Uterus (tissue), 4 donors: ENCODE measurements around the gene CCDC170. TPM values are rescaled to one million over a fixed set of nuclear protein-coding genes. Genes with fewer than 3 reads are reported as not detected.

ENCODE experiments used
- DNase-seq, 2 donors: peaks; one replicate each; pipeline ENCODE4 v3.0.0-alpha.2; 2019 to 2020
- H3K27ac ChIP-seq, 2 donors: fragments of 200-600 bp; sonication (generic); 1 replicate in 1 of 2; 2 replicates in 1 of 2; pipeline ENCODE4 v1.5.1; 2016 to 2018
- H3K27me3 ChIP-seq, 2 donors: fragments of 200-600 bp; sonication (generic); one replicate each; pipeline ENCODE4 v1.5.1; 2018 to 2019; ENCODE audit warnings: control low read depth in 1 of 2
- H3K36me3 ChIP-seq, 2 donors: fragments of 200-600 bp; sonication (generic); one replicate each; pipeline ENCODE4 v1.5.1; 2019; ENCODE audit warnings: control low read depth in 1 of 2
- H3K4me1 ChIP-seq, 2 donors: fragments of 200-600 bp; sonication (generic); one replicate each; pipeline ENCODE4 v1.5.1; 2018 to 2019; ENCODE audit warnings: control low read depth in 1 of 2
- H3K4me3 ChIP-seq, 2 donors: fragments of 200-600 bp; sonication (generic); 1 replicate in 1 of 2; 2 replicates in 1 of 2; pipeline ENCODE4 v1.5.1; 2018 to 2019; ENCODE audit warnings: mild to moderate bottlenecking in 1 of 2
- H3K9me3 ChIP-seq, 2 donors: fragments of 200-600 bp; sonication (generic); one replicate each; pipeline ENCODE4 v1.5.1; 2019; ENCODE audit warnings: control low read depth in 1 of 2
- POLR2A ChIP-seq, 2 donors: fragments of 450-650 bp; IDR thresholded peaks; one replicate each; pipeline ENCODE4 v1.6.1; 2016; ENCODE audit warnings: antibody characterized with exemption in 2 of 2, mild to moderate bottlenecking in 1 of 2, moderate library complexity in 1 of 2
- intact Hi-C: fragments of 100-400 bp; cut with DNase I; formaldehyde crosslinking; loops from one replicate; pipeline ENCODE4 v1.15.1; 2023; ENCODE audit warnings: low total_unique reads
- total RNA-seq, 4 donors: library from RNA; depleted of rRNA in 3 of 4; stranded (reverse); fragments of >200 nt in 3 of 4; gene quantifications; one replicate each; pipeline versions ENCODE4 v1.1.0 to v1.2.4, GENCODE V29; 2014 to 2023
- TF ChIP-seq, protein P1 (sequence below), 4 experiments: fragments of 200-600 bp in 2 of 4; fragments of 450-650 bp in 2 of 4; sonication (generic) in 2 of 4; IDR thresholded peaks; one replicate each; pipeline ENCODE4 v1.5.1; 2016 to 2019; ENCODE audit warnings: antibody characterized with exemption in 4 of 4, mild to moderate bottlenecking in 2 of 4, moderate library complexity in 1 of 4
- donor health status: DM: yes; HTN: yes; CAD: no.

Gene CCDC170
- total RNA-seq, 4 donors from 2014 or later: 0.29 to 14.2 (median 4.1) TPM

DNA sequence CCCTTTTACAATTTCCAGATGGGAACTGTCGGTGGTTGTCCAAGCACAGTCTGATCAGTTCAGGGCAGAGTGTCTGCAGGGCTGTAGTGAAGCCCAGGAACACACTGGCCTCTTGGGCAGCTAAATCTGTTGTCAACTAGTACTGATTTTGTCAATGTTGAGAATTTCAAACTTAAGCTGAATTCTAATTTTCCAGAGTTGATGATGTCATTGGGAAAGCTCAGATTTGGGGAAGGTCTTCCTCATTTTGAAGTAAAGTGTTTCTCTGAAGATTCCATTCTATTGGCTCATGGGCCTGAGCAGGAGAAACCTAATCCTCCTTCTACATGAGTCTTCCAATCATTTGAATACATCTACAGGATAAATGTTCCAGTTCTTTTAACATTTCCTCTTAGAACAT, 72.1 kb downstream of the CCDC170 start:
- no peaks in the 10 kb centered on the region for H3K4me1 ChIP-seq
- peaks cover 0 to 13% of the 10 kb centered on the region in 2 donors for H3K9me3 ChIP-seq
- TF ChIP-seq POLR2A (IDR thresholded peaks at IDR 0.05): no peak
- TF ChIP-seq, protein P1, sequence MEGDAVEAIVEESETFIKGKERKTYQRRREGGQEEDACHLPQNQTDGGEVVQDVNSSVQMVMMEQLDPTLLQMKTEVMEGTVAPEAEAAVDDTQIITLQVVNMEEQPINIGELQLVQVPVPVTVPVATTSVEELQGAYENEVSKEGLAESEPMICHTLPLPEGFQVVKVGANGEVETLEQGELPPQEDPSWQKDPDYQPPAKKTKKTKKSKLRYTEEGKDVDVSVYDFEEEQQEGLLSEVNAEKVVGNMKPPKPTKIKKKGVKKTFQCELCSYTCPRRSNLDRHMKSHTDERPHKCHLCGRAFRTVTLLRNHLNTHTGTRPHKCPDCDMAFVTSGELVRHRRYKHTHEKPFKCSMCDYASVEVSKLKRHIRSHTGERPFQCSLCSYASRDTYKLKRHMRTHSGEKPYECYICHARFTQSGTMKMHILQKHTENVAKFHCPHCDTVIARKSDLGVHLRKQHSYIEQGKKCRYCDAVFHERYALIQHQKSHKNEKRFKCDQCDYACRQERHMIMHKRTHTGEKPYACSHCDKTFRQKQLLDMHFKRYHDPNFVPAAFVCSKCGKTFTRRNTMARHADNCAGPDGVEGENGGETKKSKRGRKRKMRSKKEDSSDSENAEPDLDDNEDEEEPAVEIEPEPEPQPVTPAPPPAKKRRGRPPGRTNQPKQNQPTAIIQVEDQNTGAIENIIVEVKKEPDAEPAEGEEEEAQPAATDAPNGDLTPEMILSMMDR (IDR thresholded peaks at IDR 0.05): no peak
- intact Hi-C loops: loop anchor here (5.0 kb wide), 1 partner anchor 359 kb away; no protein-coding TSS in a partner anchor
- DNase-seq: no peak
- no peaks in the 10 kb centered on the region for H3K36me3 ChIP-seq
- no peaks in the 10 kb centered on the region for H3K27me3 ChIP-seq
- no peak overlapping the region for H3K27ac ChIP-seq
- H3K4me3 ChIP-seq: no peak overlapping the region

DNA sequence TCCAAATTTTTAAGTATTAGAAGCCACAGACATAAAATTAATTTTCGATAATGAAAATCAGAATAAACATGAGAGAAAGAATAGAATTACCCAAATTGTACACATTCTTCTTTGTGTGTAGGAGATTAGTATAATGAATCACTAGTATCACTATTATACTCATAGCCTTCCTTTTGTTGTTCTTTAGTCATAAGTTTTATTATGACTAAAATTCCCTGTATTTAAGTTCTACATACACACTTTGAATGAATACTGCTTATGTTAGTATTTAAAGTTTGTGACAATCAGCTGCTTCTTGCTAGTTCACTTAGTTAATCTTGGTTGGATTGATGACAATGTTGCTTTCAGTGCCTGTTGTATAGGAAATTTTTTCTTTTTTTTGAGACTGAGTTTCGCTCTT, 72.7 kb downstream of the CCDC170 start:
- H3K4me3 ChIP-seq: no peak overlapping the region
- no peaks in the 10 kb centered on the region for H3K36me3 ChIP-seq
- H3K27ac ChIP-seq: no peak overlapping the region
- TF ChIP-seq, protein P1 (IDR thresholded peaks at IDR 0.05): no peak
- no peak for TF ChIP-seq POLR2A (IDR thresholded peaks at IDR 0.05)
- no peaks in the 10 kb centered on the region for H3K27me3 ChIP-seq
- no peak for DNase-seq
- no peaks in the 10 kb centered on the region for H3K4me1 ChIP-seq
- H3K9me3 ChIP-seq: peaks cover 0 to 7% of the 10 kb centered on the region in 2 donors
- intact Hi-C loops: loop anchor here (5.0 kb wide), 1 partner anchor 359 kb away; no protein-coding TSS in a partner anchor

DNA sequence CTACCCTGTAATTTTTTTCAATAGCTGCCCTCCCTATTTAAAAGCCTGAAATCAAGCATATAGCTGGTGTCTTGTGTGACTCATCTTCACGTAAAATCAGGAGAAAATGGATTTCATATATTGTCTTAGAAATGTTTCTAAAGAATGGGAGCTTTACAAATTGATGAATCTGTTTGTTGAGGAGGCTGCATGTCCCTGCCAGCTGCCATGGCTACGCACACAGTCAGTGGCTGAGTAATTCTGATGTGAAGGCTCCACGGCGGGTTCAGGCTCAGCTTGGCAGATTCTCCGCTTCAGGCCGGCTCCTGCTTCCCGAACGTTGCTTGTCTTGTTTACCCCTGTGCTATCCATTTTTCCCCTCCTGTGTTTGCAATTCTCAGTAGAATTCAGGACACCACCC, 82.8 kb downstream of the CCDC170 start:
- Histone ChIP-seq H3K36me3 (no peaks in the 10 kb centered on the region), H3K4me1 (no peaks in the 10 kb centered on the region), H3K9me3 (no peaks in the 10 kb centered on the region), H3K27ac (no peak overlapping the region), H3K27me3 (no peaks in the 10 kb centered on the region), H3K4me3 (no peak overlapping the region)
- no peak for DNase-seq
- intact Hi-C loops: no loop called here
- TF ChIP-seq POLR2A (IDR thresholded peaks at IDR 0.05): no peak
- TF ChIP-seq, protein P1 (IDR thresholded peaks at IDR 0.05): no peak

DNA sequence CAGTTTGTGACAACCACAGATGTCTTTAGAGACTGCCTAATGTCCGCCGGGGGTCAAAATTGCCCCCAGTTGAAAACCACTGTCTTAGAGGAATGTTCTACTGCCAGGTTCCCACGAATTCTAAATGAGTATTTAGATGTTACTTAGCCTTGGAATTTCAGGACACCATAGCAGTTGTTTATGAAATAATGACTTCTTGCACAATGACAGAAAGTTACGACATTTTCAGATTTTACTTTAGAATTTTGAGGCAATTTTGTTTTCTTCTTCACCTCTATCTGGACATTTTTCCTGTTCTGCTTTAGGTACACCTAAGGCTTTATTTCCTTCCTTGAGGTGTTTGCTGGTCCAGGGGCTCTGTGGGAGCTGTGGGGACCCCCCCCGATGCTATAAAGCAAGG, 83.4 kb downstream of the CCDC170 start:
- Histone ChIP-seq H3K4me3 (no peak overlapping the region), H3K36me3 (no peaks in the 10 kb centered on the region), H3K27me3 (no peaks in the 10 kb centered on the region), H3K4me1 (no peaks in the 10 kb centered on the region), H3K27ac (no peak overlapping the region), H3K9me3 (no peaks in the 10 kb centered on the region)
- TF ChIP-seq POLR2A (IDR thresholded peaks at IDR 0.05): no peak
- TF ChIP-seq, protein P1 (IDR thresholded peaks at IDR 0.05): no peak
- no peak for DNase-seq
- intact Hi-C loops: no loop called here

DNA sequence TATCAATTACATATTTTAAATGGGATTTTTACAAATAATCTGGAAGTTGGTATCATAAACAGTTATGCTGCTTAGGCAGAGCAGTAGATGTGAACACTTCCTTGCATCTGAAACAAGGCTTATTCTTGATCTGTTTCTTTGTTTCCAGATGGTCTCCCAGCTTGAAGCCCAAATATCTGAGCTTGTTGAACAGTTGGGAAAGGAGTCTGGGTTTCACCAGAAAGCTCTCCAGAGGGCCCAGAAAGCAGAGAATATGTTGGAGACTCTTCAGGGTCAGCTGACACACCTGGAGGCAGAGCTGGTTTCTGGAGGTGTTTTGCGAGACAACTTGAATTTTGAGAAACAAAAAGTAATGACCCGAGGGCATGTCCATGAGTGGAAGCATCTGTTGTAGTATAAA, 91.9 kb downstream of the CCDC170 start:
- no peaks in the 10 kb centered on the region for H3K36me3 ChIP-seq
- no peak for DNase-seq
- no peak overlapping the region for H3K27ac ChIP-seq

More for the DNA sequence above, 91.9 kb downstream of the CCDC170 start:
- Histone ChIP-seq H3K4me3 (no peak overlapping the region), H3K9me3 (no peaks in the 10 kb centered on the region), H3K4me1 (no peaks in the 10 kb centered on the region), H3K27me3 (no peaks in the 10 kb centered on the region)
- TF ChIP-seq, protein P1 (IDR thresholded peaks at IDR 0.05): no peak
- TF ChIP-seq POLR2A (IDR thresholded peaks at IDR 0.05): no peak
- intact Hi-C loops: no loop called here
